Small intestine (tissue), 7 donors: ENCODE results near the gene TMEM143. TPM values are rescaled to one million over a fixed set of nuclear protein-coding genes. Genes with fewer than 3 reads are reported as not detected.
A peak's percentile ranks its signal among the peaks of the same experiment; 100 is the strongest.
"Not testable (repeated sequence)": the region's sequence is repeated elsewhere in the genome, so short reads cannot be mapped to it uniquely, and the experiment has no call there.

Source experiments
- DNase-seq, 2 donors: peaks; one replicate each; pipeline versions ENCODE4 v3.0.0 to v3.0.0-alpha.2; 2013
- FAIRE-seq: peaks from 2 replicates; lab custom pipeline; 2012; peaks lifted over from hg19 to GRCh38; lab: Jason Lieb, UNC
- H3K27ac ChIP-seq, 3 donors: one replicate each; pipeline ENCODE4 v1.5.1; 2013; ENCODE audit warnings: low read length in 2 of 3, mild to moderate bottlenecking in 2 of 3, control low read depth in 1 of 3, inconsistent platforms in 1 of 3, low read depth in 1 of 3, moderate library complexity in 1 of 3
- H3K27me3 ChIP-seq, 3 donors: one replicate each; pipeline ENCODE4 v1.6.1; 2013; ENCODE audit warnings: low read length in 3 of 3, inconsistent platforms in 1 of 3; ENCODE audit not compliant: control insufficient read depth in 3 of 3, insufficient read depth in 3 of 3
- H3K36me3 ChIP-seq, 3 donors: one replicate each; pipeline ENCODE4 v1.6.1; 2013; ENCODE audit warnings: low read length in 3 of 3, inconsistent platforms in 1 of 3, low read depth in 1 of 3, mild to moderate bottlenecking in 1 of 3, moderate library complexity in 1 of 3; ENCODE audit not compliant: control insufficient read depth in 3 of 3, insufficient read depth in 2 of 3
- H3K4me1 ChIP-seq, 3 donors: one replicate each; pipeline ENCODE4 v1.6.1; 2013; ENCODE audit warnings: low read length in 2 of 3, inconsistent platforms in 1 of 3, low read depth in 1 of 3, mild to moderate bottlenecking in 1 of 3, moderate library complexity in 1 of 3; ENCODE audit not compliant: control insufficient read depth in 3 of 3, insufficient read depth in 2 of 3
- H3K4me3 ChIP-seq, 3 donors: one replicate each; pipeline ENCODE4 v1.5.1; 2013; ENCODE audit warnings: low read length in 3 of 3, control low read depth in 1 of 3, inconsistent platforms in 1 of 3, low read depth in 1 of 3, mild to moderate bottlenecking in 1 of 3, moderate library complexity in 1 of 3
- H3K9me3 ChIP-seq, 2 donors: one replicate each; pipeline ENCODE4 v1.6.1; 2013; ENCODE audit warnings: low read depth in 1 of 2, low read length in 1 of 2; ENCODE audit not compliant: control insufficient read depth in 2 of 2, insufficient read depth in 1 of 2
- WGBS, 3 donors: extraction: QIAGEN DNeasy Blood & Tissue Kit; methylation state at CpG; one replicate each; pipeline ENCODE4 v1.1.7; 2013; 5-methylcytosine and 5-hydroxymethylcytosine counted together
- polyA plus RNA-seq, 4 donors: library from polyadenylated mRNA; stranded (reverse) in 3 of 4; unstranded in 1 of 4; fragments of 200-250 nt in 3 of 4; fragments of 120-200 nt in 1 of 4; gene quantifications; one replicate each; pipeline versions ENCODE4 v1.2.1 to v1.2.3, GENCODE V29; 2013
- donor health status: healthy with polysubstance abuse.
- donor health status: control.
- donor health status: control.
- donor health status: Bipolar disorder and iron deficiency.
- donor health status: healthy.

TMEM143 gene
- polyA plus RNA-seq, 4 donors = 5.9 to 13.2 (median 10.6) TPM

DNA sequence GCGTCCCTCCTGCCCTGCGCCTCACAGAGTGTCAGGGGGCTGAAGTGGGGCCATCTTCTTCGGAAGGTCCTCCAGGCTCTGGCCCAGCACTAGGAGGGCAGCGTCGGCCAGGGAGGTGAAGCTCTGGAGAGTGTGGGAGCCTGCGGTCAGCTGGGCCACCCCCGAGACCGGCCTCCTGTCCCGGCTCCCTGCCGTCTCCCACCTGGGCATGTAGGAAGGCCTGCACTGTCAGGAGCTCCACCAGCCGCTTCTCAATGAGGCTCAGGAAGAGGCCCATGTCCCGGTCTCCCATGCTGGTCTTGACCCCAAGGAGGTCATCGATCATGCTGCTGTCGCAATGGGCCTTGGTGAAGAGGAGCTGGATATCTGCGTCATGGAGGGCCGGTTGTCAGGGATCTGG, 65.8 kb downstream of the TMEM143 start:
- Histone ChIP-seq H3K9me3 (no peaks in the 10 kb centered on the region), H3K4me3 (no peak overlapping the region), H3K4me1 (no peaks in the 10 kb centered on the region), H3K27me3 (peaks cover 0 to 2% (median 0%) of the 10 kb centered on the region in 3 donors), H3K27ac (no peak overlapping the region), H3K36me3 (no peaks in the 10 kb centered on the region)
- DNase-seq (no peak), FAIRE-seq (no peak)
- WGBS, 3 donors = 89 to 94% (median 91%) methylated on average over 16 of the region's 16 CpGs

DNA sequence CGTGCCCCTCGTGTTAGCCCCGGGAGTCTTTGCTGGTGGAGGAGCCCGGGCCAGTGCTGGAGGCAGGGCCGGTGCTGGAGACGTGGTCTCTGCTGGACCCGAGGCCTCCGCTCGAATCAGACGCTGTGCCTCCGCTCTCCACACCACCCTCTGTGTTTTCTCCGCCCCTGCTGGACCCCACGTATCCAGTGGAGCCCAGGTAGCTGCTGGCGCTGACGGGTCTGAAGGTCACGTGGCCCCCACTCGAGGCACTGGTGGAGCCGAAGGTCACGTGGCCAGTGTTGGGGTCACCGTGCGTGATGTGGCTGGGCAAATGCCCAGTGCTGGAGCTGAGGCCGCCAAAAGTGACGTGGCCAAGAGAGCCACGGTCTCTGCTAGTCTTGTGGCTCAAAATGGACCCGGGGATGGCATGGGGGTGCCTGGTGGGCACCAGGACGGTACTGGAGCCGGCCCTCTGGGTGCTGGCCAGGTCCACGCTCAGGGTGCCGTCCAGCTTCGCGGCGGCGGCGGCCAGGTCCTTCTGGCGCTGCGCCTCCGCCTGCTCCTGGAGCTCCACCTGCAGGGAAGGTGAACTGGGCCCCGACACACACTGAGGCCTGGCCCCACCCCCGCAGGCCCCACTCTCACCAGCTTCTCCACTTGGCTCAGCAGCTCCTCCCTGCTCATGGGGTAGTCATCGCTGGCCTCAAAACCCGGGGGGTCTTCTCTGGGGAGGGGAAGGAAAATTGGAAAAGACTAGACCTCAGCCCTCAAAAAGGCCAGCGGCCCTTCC, 66.6 kb downstream of the TMEM143 start:
- WGBS, 3 donors = 77 to 87% (median 80%) methylated on average over 36 to 42 of the region's 42 CpGs
- FAIRE-seq (no peak), DNase-seq (no peak)
- no peaks in the 10 kb centered on the region for H3K9me3 ChIP-seq
- no peaks in the 10 kb centered on the region for H3K36me3 ChIP-seq
- H3K27ac ChIP-seq = no peak overlapping the region
- H3K4me3 ChIP-seq = no peak overlapping the region
- peaks cover 0 to 2% (median 0%) of the 10 kb centered on the region in 3 donors for H3K27me3 ChIP-seq
- H3K4me1 ChIP-seq = no peaks in the 10 kb centered on the region

DNA sequence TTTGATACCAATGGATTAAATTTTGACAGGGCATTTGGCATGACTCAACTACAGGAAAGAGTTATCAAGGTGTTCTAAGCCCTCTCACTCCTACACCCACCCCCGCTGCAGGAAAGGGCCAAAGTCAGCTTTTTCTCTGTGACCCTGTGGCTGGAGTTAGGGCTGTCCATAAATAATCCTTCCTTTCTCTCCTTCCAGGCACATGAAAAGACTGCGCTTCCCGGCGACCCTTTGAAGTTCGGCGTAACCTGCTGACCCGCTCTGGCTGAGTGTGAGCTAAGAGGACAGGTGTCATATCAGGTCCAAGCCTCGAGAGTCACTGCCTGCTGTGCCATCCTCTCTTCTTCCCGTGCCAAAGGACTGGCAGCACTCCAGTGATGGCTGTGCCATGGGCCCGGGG, 68.3 kb downstream of the TMEM143 start:
- Histone ChIP-seq H3K27ac (no peak overlapping the region), H3K4me1 (peaks cover 0 to 5% (median 0%) of the 10 kb centered on the region in 3 donors), H3K9me3 (no peaks in the 10 kb centered on the region), H3K27me3 (peaks cover 0 to 7% (median 2%) of the 10 kb centered on the region in 3 donors), H3K36me3 (no peaks in the 10 kb centered on the region), H3K4me3 (no peak overlapping the region)
- 49 to 69% (median 66%) methylated on average over 10 of the region's 10 CpGs for WGBS, 3 donors
- FAIRE-seq (no peak), DNase-seq (no peak)

DNA sequence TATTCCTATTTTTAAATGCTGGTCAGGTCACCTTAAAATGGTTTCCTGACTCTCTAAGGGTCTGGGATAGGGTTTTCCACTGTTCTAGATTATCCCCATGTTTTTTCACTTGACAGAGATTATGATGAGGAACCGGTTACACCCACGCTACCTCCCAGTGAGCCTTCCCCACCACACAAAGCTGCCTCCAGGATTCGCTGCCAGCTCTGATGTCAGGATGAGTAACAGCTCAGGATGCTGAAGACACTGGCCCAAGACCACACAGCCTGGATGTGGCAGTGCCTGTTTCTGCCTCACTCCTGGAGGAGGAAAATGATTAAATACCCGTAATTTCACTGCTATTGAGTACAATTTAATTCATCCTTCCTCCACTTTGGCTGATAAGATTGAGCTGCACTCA, 70.9 kb downstream of the TMEM143 start:
- H3K27ac ChIP-seq = no peak overlapping the region
- no peak overlapping the region for H3K4me3 ChIP-seq
- peaks cover 0 to 10% (median 2%) of the 10 kb centered on the region in 3 donors for H3K27me3 ChIP-seq
- no peak for FAIRE-seq
- no peaks in the 10 kb centered on the region for H3K36me3 ChIP-seq
- H3K4me1 ChIP-seq = peaks cover 0 to 5% (median 0%) of the 10 kb centered on the region in 3 donors
- H3K9me3 ChIP-seq = no peaks in the 10 kb centered on the region
- 76 to 87% (median 79%) methylated on average over 4 of the region's 4 CpGs for WGBS, 3 donors
- no peak for DNase-seq

DNA sequence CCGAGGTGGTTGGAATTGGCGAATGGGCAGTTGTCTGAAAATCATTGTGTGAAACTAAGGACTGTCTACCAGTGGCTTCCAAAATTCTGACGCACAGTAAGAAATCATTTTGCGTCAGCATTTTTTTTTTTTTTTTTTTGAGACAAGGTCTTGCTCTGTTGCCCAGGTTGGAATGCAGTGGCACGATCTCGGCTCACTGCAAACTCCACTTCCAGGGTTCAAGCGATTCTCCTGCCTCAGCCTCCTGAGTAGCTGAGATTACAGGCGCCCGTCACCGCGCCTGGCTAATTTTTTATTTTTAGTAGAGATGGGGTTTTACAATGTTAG, 72.3 kb downstream of the TMEM143 start:
- not testable (repeated sequence) for DNase-seq, H3K4me3 ChIP-seq, H3K36me3 ChIP-seq, H3K27me3 ChIP-seq, H3K9me3 ChIP-seq, H3K4me1 ChIP-seq, H3K27ac ChIP-seq, FAIRE-seq
- WGBS, 3 donors = 25 to 34% (median 30%) methylated on average over 11 of the region's 11 CpGs

DNA sequence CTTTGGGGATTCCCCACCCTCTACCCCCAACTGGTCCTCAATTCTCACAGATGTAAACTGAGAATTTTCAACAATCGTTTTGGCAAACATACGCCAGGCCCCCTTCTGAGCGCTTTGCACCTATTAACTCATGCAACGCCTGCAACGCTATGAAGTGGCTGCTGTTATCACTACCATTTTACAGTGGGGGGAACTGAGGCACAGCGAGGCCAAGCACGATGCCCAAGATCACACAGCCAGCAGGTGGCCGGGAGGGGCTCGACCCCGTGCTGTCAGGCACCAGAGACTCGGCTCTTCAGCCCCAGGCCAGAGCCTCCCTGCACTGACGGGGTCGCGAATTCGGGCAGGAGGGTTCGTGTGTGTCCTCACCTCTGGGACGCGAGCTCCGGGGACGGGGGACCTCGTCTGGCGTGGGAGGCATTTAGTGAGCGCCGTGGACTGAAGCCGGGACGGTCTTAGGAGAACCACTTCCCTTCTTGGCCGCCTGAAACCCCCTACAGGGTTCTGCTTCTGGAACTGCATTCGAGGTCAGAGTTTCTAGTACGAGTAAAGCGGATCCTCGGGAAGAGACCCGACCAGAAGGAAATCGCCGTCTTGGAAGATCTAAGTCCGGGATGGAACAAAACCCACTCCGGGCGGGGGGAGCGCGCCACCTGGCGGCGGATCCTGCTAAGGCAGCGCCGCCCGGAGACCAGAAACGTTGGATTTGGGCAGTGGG, 72.8 kb downstream of the TMEM143 start:
- no peak for FAIRE-seq

DNA sequence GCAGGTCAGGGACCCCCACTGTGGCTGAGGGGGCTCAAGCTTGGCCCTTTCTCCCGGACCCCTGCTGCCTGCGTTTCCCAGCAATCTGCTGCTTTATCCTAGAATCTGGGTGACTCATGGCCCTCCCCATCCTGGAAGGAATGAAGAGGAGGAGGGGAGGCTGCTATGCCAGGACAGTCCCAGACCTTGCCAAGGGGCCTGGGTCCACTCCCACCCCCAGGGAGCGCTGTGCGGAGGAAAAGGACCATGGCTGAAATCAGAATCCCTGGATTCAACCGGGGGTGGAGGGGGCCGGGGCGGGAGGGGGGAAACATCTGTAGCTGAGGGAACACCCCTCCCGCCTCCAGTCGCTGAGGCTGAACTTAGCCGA, 73.4 kb downstream of the TMEM143 start:
- peaks cover 0 to 5% (median 0%) of the 10 kb centered on the region in 3 donors for H3K4me1 ChIP-seq
- H3K4me3 ChIP-seq = peak overlapping the region in 1 of 3 donors; percentile 41
- H3K27ac ChIP-seq = no peak overlapping the region
- peaks cover 0 to 7% (median 0%) of the 10 kb centered on the region in 3 donors for H3K36me3 ChIP-seq
- peaks cover 0 to 8% of the 10 kb centered on the region in 2 donors for H3K9me3 ChIP-seq
- DNase-seq (peak in 1 of 2 donors; percentile 12), FAIRE-seq (no peak)
- 18 to 21% (median 19%) methylated on average over 7 to 10 of the region's 10 CpGs for WGBS, 3 donors
- H3K27me3 ChIP-seq = peaks cover 0 to 10% (median 0%) of the 10 kb centered on the region in 3 donors

More for the DNA sequence above, 72.8 kb downstream of the TMEM143 start:
- peak; percentile 62 to 86 for DNase-seq
- peak overlapping the region in 2 of 3 donors; percentile 4 to 41 for H3K4me3 ChIP-seq
- peak overlapping the region in 1 of 3 donors; percentile 36 for H3K27ac ChIP-seq
- H3K27me3 ChIP-seq = peaks cover 0 to 10% (median 2%) of the 10 kb centered on the region in 3 donors
- peaks cover 0 to 4% of the 10 kb centered on the region in 2 donors for H3K9me3 ChIP-seq
- 1 to 3% (median 3%) methylated on average over 44 to 45 of the region's 45 CpGs for WGBS, 3 donors
- H3K36me3 ChIP-seq = peaks cover 0 to 4% (median 0%) of the 10 kb centered on the region in 3 donors
- peaks cover 0 to 5% (median 0%) of the 10 kb centered on the region in 3 donors for H3K4me1 ChIP-seq

DNA sequence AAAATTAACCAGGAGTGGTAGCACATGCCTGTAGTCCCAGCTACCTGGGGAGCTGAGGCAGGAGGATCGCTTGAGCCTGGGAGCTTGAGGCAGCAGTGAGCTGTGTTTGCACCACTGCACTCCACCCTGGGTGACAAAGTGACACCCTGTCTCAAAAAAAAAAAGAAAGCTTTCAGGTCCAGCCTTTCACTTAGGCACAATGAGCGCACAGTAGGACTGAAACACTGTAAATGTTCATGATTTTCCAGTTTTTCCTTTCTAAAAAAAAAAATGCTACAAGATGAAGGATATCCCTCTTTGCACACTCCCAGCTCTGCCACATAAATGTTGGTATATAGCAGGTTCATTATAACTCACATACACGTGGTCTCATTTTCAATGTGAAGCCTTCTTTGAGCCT, 76.0 kb downstream of the TMEM143 start:
- Histone ChIP-seq H3K36me3 (peaks cover 0 to 24% (median 0%) of the 10 kb centered on the region in 3 donors), H3K4me1 (peaks cover 0 to 5% (median 0%) of the 10 kb centered on the region in 3 donors), H3K4me3 (no peak overlapping the region), H3K27me3 (peaks cover 0 to 10% (median 0%) of the 10 kb centered on the region in 3 donors), H3K27ac (no peak overlapping the region), H3K9me3 (peaks cover 2 to 17% of the 10 kb centered on the region in 2 donors)
- no peak for FAIRE-seq
- 83 to 90% (median 83%) methylated on average over 3 of the region's 3 CpGs for WGBS, 3 donors
- DNase-seq = no peak
